Measurements from ENCODE around the gene SPHK2.

SPHK2 gene

DNA sequence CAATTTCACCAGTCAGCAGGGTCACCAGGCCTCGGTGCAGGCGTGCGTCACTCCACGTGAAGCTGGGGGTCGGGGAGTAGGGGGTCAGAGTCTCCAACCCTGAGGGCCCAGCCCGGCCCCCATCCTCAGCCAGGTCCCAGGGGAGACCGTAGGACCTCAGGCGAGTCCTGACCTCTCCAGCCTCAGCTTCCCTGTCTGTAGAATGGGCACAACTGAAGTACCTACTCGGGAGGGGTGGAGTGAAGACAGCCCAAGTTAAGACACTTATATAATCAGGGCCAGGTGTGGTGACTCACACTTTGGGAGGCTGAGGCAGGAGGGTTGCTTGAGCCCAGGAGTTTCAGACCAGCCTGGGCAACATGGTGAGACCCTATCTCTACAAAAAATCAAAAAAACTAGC, 15.5 kb upstream of the SPHK2 start:
- no peak for DNase-seq

DNA sequence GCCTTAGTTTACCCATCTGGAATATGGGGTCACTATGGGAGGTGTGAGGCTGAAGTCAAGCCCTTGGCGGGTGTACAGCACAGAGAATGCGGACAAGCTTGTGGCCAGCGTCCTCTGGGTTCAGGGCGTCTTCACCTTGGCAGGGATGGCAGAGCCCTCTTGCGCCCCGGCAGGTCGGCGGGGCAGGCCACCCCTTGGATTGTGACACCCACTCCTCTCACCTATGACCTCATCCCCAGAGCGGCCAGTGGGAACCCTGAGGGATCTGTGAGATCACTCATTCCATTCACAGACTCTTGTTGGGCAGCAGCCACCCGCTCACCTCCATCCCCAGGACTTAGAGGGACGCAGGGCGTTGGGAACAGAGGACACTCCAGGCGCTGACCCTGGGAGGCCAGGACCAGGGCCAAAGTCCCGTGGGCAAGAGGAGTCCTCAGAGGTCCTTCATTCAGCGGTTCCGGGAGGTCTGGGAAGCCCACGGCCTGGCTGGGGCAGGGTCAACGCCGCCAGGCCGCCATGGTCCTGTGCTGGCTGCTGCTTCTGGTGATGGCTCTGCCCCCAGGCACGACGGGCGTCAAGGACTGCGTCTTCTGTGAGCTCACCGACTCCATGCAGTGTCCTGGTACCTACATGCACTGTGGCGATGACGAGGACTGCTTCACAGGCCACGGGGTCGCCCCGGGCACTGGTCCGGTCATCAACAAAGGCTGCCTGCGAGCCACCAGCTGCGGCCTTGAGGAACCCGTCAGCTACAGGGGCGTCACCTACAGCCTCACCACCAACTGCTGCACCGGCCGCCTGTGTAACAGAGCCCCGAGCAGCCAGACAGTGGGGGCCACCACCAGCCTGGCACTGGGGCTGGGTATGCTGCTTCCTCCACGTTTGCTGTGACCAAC, 12.6 kb upstream of the SPHK2 start, which contains the start of gene SPACA4:
Gene SPACA4 (plus strand): TSS at position 280 of the 896 bp plus-strand sequence. CDS start 237 bp downstream, at position 517.
- no peak for DNase-seq

DNA sequence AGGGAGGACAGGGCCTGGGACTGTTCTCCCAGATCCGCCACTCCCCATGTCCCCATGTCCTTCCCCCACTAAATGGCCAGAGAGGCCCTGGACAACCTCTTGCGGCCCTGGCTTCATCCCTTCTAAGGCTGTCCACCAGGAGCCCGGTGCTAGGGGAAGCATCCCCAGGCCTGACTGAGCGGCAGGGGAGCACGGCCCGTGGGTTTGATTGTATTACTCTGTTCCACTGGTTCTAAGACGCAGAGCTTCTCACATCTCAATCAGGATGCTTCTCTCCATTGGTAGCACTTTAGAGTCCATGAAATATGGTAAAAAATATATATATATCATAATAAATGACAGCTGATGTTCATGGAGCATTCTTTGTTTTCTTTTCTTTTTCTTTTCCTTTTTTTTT, 11.9 kb upstream of the SPHK2 start:
- DNase-seq, result no peak

DNA sequence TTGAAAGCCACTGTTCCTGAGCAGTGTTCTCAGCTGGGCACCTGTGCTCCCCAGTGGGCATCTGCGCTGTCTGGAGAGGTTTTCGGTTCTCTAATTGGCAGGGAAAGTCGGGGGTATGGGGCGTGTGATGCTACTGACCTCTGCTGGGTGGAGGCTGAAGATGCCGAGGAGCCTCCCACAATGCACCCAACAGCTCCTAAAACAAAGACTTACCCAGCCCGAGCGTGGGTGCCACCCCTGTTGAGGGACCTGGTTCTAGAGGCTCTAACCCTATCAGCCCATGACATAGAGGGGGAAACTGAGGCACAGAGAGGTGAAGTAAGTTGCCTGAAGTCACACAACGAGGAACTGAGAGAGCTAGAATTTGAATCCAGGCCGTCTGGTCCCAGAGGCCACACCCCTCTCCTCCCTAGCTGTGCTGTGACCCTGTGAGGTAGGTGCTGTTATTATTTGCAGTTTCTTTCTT, 10.5 kb upstream of the SPHK2 start:
- DNase-seq, result peak; percentile 9

DNA sequence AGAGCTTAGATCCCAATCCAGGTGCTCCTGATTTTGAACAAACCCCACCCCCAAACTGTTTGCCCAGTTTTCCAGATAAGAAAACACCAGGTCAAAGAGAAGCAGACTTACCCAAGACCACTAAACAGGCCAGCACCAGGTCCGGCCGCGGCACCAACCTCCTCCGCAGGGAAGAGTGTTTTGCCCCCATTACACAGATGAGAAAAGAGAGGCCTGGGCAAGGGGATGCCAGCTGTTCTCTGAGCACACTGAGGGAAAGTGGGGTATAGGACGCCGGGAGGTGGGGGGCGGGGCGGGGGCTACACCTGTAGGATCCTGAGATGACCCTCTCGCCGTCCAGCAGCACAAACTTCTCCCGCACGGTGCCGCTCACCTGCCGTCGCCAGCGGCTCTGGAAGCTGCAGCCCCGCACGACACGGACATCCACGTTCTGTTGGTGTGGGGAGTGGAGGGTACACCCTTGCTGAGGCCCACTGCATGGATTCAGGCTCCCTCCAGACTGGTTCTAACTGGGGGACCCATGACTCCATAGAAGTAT, 9.7 kb upstream of the SPHK2 start:
- no peak for DNase-seq

DNA sequence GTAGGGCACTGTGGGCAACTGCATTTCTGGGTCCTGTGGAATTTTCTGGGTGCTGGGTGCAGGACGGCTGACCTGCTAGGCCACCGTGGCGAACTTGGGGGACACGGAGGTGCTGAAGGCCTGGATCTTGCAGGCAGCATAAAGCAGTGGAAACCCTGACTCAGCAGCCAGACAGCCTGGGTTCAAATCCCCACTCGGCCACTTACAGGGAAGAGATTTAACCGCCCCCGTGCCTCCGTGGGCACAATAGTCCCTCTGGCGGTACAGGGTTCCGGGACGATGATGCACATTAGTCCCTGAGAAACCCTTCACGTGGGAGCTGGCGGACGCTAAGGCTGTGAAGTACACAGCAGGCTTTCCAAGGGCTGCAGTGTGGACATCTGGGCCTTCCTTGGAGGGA, 7.4 kb upstream of the SPHK2 start:
- no peak for DNase-seq

DNA sequence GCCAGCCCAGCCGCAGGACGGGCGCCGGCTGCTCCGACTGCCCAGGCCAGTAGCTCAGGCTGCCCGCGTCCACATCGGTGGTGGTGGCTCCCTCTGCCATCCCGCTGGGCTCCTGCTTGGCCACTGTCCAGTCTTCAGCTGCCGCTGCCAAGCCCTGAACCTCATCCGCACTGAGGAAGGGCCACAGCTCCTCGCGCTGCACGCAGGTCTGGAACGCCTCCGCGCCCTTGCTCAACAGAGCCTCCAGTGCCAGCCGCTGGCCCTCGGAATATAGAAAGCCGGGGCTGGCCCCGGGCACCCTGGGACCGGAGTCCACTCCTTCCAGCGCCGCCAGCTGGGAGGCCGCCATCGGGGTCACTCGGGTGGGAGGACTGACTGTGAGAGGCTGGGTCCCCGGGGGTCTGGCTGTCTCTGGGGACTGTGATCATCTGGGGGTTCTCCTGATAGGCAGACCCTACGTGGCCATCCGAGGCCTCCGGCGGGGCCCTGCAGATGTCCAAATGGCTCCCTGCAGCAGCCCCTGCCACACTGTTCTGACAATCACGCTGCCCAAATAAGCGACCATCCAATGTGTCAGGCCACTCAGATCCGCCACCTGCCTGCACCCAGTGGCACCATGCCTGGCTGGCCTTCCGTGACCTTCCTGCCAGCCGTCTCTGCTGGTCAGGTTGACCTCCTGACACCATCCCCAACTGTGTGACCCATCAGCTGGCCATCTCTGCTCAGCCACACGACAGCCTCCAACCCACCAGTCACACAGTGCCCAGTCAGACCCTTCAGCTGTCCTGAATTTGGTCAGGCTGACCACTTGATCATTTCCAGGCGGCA, 6.1 kb upstream of the SPHK2 start:
- no peak for DNase-seq

DNA sequence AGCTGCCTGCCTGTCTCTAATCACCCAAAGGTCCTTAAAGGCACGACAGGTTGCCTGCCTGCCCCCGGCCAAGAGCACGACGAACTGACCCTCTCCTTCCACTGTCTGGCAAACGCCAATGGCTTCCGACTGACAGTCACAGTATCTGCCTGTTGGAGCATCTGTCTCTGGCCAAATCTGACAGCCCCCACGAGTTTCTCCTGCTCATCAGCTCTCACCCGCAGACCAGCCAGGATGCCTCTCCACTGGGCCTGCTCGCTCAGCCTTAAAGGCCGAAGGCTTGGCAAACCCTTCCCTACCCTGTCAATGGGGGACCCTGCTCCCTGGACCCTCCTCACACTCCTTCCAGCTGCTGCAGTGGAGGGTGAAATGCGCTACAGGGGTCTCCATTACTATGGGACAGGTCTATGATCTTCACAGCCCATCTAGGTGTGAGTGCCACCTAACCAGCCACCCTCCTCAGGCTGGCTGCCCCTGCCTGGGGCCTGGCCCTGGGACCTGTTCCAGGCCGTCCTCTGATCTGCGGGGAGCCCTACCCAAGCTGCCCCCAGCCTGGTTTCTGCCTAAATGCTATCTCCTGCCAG, 5.4 kb upstream of the SPHK2 start:
- DNase-seq, result no peak

DNA sequence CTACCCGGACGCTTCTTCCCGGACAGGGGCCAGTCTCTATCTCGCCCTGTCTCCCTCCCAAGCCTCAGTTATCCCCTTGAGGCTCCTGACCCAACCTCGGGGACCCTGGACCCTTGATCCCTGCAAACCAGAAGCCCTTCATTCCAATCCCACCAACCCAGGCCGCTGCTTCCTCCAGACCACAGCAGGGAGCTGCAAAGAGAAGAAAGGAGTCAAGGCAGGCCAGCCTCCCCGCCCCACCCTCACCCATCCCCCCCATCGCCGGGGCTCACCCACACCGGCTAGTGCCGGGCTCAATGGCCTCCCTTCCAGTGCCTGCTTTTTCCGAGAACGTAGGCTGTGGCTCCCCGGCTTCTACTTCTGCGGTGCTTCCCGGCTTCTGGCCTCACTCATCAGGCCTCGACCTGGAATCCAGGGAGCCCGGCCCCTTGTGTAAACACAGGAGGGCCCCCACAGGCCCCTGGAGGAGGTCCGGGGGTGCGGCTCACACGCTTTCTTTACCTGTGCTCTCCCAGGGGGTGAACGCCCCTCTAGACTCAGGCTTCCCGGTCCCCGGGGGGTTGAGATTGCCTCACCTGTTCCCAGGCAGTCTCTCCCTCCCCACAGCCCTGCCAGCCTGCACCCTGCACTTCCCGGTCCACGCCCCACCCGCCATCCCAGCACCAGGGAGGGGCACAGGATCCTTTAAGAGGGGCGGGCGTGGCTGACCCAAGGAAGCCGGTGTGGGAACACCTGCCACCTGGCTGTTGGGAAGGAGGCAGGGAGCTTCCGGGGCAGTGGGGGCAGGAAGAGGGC, 4.7 kb upstream of the SPHK2 start, which contains the start of gene FAM83E:
Gene FAM83E (minus strand): TSS at position 641 of the 795 bp plus-strand sequence. CDS start 1,704 bp downstream, outside the sequence.
- peak; percentile 61 for DNase-seq

DNA sequence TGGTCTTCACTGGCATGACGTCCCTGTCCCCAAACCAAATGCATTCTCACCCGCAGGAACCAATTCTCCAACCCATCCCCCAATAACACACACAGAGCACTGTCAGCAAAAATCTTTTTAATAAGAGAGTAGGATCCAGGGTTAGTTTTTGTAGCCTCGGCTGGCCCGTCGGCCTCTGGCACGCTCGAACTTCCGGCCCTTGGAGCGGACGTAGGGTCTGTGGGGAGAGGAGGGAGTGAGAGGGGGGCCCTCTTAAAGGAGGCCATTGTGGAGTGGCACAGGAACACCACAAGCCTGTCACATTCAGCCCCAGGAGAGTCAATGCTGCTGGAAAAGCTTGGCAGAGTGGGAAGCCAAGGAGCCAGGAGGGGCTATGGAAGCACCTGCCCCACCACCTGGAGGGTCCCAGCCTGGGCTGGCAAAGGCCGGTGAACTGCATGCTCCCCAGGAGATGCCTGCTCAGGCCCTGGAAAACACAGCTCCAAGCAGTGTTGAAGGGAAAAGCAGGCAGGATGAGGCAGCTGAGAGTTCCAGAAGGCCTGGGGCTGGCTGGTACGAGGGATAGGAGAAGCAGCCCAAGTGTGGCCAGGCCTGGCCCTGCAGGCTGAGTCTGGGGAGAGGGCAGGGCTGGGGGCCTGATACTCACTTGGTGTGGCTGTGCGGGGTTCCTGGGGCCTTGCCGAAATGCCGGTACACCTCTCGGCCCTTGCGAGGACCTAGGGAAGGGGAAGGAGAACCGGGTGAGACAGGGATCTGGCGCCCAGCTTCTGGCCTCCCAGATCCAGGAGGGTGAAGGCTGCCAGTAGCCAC, 3.9 kb upstream of the SPHK2 start:
- no peak for DNase-seq

DNA sequence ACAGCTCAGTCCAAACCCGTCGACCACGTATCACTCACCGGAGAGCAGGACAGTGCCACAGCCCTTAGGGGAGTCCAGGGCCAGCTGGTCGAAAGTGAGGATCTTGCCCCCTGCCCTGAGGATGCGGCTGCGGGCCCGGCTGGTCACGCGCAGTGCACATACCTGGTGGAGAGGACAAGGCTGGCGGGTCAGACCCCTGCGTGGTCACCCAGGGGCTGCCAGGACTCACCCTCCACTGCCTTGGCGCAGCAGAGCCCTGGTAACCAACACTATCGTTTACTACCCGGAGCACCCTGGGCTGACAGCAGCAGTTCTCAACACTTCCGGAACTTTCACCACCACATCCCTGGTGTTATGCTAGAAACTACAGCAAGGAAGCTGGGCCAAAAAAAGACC, 3.3 kb upstream of the SPHK2 start:
- DNase-seq, result no peak

DNA sequence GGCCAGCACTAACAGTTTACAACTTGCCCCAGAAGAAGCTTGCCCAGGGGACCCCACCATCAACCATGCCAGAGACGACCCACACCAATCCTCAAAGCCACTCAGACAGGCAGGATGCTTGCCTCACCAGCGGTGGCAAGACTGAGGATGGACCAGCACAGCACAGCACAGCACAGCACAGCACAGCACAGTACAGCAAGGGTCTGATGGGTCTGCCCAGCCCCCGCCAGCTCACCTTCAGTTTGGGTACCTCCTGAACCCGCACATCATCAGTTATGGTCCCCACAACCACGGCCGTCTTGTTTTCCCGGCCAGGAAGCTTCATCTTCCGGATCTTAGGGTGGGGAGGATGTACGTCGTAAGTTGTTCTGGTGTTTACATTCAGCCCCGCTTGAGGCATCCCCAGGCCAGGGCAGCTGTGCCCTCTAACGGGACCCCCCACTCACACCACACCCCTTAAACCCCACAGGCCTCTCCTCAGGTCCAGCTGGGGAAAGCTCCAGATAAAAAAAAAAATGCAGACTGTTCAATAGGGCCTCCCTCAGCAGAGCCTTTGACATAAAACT, 2.7 kb upstream of the SPHK2 start:
- DNase-seq, result no peak

DNA sequence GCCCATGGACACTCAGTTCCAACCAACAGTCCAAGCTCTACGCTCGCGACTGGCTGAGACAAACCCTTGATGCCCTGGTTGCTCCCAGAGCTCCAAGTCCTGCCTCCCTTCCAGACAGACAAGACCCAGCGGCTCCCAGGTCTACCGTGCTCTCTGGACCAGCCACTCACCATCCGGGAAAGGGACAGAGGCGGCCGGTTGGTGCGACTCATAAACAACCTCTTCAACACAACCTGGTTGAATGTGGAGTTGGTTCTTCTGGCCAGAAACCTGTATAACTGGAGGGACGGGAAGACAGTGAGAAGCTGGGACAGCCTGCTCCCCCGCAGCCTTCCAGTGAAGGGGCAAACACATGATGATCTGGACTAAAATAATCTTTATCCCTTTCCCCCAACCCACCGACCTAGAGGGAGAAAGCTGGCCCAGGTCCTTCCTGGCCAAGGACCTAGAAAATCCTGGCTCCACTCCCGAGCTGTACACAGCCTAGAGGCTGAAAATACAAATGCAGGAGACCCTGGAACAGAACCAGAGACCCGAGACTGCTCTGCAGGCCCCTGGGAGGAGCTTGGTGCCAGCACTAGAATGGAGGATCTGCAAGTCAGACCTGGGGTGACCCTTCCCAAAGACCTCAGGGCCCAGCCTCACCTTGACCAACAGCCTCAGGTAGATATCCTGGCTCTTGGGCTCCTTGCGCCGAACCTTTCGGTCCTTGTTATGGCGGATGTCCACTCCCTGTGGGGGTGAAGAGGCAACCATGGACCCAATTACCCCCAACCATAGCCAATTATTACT, 2.0 kb upstream of the SPHK2 start:
- no peak for DNase-seq

DNA sequence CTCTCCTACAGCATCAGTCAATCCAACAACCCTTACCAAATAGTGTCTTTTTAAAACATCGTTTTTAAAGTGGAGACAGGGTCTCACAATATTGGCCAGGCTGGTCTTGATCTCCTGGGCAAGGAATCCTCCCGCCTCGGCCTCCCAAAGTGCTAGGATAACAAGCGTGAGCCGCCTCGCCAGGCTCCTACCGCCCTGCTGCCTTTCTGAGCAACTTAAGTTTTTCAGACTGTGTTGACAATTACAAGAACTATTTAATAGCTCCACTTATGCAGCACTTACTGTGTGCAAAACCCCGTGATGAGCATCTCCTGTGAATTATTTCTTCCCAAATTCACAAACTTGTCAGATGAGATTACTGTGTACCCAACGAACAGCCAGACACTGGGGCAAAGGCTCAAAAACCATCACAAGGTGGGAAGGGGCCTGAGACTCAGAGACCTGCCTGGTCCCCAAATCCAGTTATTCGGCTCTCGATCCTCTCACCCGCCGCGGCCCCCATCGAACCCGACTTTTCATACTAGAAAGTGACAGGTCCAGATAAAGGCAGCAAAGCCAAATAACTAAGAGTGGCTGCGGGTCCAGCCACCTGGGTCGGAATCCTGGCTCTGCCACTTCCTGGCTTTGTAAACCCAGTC, 909 bp upstream of the SPHK2 start:
- DNase-seq, result no peak

DNA sequence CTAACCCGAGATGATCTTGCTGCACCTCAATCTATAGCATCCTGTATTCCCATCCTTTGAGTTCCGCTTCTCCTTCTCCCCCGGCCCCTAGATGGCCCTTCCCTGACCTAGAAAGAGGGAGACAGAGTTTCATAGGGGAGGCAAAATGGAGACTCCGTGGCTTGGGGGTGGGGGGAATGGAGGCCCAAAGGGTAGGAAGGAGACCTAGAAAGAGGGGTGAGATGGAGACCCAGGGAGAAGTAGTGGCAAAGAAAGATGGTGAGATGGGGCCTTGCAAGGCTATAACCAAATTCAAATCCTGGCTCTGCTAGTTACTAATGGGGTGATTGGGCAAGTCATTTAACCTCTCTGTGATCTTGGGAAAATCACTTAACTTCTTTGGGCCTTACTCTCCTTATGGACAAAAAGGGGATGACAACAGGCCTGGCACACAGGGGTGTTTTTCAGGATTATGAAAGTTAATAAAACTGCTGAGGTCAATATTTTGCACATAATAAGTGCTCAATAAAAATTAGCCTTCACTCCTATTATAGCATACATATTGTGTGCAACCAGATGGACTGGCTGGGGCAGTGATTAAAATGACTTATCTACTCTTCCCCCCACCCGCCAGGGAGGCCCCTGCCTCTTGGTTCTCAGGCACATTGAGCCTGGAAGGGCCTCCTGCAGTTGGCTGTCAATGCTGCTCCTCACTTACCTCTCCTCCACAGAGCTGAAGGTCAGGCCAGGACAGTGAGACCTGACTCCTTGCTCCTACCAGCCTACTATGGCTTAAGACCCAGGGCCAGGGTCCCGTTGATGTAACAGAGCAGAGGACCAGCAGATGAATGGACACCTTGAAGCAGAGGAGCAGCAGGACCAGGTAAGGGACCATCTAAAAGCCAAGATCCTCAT, 633 bp downstream of the SPHK2 start:
- DNase-seq, result no peak

DNA sequence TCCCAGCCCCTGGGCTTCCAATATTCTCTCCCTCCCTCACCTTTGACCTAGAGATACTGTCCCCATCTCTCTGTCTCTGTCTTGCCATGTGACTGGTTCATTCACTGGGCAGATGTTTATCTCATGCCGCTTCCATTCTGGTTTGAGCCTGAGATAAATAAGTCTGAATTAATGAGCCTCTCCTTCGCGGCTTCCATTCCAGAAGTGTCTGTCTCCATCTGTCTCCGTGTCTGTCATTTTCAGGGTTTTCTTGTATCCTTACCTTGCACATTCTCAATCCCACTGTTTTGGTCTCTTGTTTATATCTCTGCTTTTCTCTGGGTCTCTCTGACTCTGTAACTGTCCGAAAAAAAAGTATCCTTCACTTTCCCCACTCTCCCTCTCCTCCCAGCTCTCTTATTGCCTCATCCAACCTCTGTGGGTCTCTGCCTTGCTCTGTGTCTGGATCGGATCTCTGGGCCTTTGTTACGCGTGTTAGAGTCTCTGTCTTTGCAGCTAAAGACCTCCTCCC, 4.3 kb downstream of the SPHK2 start:
- DNase-seq, result no peak

DNA sequence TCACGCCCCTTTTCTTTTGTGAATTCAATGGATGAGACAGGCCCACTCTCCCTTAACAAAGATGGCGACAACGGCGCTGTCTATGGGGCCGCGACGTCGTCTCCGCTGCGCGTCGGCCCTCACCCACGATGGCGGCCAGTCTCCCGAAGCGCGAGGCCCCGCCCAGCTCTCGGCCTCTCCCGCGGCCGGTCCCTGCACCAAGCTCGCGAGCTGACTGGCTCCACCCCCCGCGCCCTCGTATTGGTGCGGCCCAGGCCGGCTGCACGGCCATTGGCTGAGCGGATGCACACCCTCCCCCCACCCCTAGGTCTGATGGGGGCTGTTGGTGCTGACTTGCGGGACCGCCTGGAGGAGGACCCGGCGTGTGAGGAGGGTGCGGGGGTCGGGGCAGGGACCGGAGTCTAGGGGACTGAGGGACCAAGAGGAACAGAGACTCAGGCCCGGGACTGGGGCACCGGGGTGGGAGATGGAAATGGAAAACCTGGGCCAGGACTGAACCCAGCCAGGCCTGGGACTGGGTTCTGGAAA, 4.8 kb downstream of the SPHK2 start:
- peak; percentile 98 for DNase-seq
